ENCODE measurements around the gene GPR137B.

Gene GPR137B

DNA sequence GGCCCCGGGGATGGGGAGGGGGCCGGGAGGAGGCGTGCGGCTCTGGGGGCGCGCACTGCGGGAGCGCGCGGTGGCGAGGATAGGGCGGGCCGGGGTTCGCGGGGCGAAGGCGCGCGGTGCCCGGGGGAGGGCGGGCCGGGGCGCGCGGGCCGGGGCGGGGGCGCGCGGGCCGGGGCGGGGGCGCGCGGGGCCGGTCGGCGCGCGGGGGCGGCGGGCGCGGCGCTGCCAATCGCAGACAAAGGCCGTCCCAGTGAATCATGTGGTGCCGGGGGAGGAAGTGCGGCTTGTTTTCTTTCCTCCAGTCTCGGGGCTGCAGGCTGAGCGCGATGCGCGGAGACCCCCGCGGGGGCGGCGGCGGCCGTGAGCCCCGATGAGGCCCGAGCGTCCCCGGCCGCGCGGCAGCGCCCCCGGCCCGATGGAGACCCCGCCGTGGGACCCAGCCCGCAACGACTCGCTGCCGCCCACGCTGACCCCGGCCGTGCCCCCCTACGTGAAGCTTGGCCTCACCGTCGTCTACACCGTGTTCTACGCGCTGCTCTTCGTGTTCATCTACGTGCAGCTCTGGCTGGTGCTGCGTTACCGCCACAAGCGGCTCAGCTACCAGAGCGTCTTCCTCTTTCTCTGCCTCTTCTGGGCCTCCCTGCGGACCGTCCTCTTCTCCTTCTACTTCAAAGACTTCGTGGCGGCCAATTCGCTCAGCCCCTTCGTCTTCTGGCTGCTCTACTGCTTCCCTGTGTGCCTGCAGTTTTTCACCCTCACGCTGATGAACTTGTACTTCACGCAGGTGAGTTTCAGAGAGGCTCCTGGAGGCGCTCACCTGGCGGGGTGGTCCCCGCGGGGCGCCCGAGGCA is at the start of gene GPR137B:
GPR137B (plus strand) TSS at position 287 of the 851 bp plus-strand sequence; CDS start at position 371, 84 bp downstream.
- peak; percentile 55 for DNase-seq

- DNase-seq = no peak
These were observed 49.4 kb upstream of the GPR137B start for GRCh38 chr1:236092899-236093298.

DNA sequence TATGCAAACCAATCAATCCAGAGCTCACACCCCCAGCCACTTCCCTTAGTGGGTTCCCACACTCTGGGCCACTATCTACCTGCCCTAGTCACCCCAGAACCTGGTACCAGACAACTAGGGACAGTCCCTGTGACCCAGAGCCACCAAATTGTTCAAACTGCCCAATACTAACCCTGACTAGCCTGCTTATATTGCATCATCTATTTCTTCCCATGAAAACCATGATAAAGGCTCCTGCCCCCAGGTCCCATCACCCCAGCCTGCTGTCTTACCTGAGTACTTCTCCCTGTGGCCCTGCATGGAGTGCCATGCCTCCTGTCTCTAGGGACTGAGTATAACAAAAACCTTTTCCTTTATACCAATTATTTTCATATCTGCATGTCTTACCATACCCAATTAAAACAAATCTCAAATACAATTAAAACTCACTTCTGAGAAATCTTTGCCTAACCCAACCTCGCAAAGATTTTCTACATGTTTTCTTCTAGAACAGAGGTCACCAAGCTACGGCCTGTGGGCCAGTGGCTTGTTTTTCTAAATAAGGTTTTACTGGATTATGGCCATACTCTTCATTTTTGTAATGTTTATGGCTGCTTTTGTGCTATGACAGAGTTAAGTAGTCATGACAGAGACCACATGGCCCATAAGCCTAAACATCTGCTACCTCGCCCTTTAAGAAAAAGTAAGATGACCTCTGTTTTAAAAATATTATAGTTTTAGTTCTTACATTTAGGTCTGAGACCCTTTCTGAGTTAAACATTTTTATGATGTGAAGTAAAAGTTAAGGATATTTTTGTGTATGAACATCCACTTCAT is 46.4 kb upstream of the GPR137B start:
- DNase-seq = no peak

DNA sequence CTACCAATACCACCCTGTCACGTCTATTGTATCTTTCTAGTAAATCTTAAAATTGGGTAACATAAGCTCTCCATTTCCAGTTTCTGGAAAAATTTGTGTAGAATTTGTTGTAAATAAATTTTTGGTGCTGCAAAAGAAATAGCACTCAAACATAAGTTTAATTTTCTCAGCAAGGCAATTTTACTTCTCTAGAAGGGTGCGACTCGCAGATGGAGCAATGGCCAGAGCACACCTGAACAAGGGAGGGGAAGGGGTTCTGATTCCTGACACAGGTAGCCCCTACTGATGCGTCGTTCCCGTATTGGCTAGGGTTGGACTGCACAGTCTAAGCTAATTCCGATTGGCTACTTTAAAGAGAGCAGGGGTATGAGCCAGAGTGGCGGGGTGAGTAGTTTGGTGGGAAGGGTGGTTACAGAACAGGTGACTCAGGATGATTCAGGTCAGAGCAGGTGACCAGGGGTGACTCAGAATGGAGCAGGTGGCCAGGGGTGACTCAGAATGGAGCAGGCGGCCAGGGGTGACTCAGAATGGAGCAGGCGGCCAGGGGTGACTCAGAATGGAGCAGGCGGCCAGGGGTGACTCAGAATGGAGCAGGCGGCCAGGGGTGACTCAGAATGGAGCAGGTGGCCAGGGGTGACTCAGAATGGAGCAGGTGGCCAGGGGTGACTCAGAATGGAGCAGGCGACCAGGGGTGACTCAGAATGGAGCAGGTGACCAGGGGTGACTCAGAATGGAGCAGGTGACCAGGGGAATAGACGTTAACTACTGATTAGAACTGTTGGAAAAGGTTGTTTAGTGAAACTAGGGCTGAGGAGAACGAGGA is 45.5 kb upstream of the GPR137B start:
- peak; percentile 86 for DNase-seq

DNA sequence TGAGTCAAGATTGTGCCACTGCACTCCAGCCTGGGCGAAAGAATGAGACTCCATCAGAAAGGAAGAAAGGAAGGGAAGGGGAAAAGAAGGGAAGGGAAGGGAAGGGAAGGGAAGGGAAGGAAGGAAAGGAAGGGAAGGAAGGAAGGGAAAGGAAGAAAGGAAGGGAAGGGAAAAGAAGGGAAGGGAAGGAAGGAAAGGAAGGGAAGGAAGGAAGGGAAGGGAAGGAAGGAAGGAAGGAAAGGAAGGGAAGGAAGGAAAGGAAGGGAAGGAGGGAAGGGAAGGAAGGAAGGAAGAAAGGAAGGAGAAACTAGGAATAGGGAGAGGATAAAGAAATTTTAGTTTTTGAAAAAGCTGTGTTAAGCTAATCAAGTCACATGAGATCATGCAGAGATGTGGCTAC is 44.1 kb upstream of the GPR137B start:
- no peak for DNase-seq

GRCh38 chr1:236099355-236099974 is 42.9 kb upstream of the GPR137B start:
- DNase-seq = no peak

- DNase-seq = no peak
These were observed 41.5 kb upstream of the GPR137B start for GRCh38 chr1:236100799-236101198.

DNA sequence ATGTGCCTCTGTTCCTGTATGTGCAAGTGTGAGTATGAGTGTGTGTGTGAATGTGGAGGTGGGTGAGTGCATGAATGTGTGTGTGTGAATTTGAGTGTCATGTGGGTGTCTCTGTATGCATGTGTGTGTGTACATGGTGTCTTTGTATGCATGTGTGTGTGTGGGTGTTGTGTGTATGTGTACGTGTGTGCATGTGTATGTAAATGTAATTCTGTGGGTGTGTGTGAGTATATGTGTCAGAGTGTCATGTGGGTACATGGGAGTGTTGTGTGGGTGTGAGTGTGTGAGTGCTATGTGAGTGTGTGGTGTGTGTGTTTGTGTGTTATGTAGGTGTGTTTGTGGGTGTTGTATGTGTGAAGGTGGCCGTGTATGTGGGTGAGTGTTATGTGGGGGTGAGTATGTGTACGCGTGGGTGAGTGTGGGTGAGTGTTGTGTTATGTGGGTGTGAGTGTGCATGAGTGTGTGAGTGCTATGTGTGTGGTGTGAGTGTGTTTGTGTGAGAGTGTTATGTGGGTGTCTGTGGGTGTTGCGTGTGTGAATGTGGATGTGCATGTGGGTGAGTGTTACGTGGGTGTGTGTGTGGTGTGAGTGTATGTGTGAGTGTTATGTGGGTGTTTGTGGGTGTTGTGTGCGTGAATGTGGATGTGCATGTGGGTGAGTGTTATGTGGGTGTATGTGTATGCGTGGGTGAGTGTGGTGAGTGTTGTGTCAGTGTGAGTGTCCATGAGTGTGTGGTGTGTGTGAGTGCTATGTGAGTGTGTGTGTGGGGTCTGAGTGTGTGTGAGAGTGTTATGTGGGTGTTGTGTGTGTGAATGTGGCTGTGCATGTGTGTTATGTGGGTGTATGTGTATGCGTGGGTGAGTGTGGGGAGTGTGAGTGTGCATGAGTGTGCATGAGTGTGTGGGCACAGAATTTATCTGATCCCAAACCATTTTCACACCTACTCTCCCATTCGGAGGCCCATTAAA is 40.8 kb upstream of the GPR137B start:
- no peak for DNase-seq

- no peak for DNase-seq
These were observed 39.7 kb upstream of the GPR137B start for GRCh38 chr1:236102611-236103010.

DNA sequence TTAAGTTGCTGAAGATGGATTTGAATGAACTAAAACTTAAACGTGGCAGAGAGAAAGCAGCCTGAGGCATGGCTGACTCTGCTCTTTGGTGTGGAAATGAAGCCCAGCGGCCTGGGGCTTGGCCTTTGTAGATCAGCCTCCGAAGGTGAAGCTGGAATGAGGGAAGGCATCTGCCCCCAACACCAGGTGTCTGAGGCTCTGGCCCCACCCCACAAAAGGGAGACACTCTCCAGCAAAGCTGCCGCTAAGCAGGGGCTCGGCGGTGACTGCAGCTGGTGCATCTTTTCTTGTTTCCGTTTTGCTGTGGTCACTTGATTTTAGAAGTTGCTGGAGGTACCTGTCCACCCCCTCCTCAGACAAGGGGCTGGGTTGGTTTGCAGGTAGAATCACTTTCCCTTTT is 39.3 kb upstream of the GPR137B start:
- DNase-seq = peak; percentile 65

DNA sequence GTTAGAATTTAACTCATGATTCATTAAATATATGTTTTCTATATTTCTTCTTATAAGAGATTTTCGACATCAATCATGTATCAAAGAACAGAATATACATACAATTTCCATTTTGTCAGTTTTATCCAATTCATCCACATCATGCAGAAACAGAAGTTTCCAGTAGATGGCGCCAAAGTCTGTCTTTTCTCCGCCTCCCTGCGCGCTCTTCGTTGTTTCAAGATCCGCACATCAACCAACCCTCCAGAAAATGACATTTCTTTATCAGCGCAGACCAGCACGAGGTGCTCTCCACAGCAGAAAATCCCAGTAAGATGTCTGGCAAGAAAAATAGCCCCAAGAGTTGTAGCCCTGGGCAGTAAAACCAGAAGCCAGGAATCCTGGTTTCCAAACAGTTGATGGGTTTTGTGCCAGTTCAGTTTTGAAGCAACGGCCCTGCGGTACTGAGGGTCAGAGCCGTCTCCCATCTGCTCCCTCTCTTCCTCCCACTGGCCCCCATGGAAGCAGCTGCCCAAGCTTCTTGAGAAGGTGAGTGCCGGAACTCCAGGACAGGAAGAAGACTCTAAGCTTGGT is 38.6 kb upstream of the GPR137B start:
- DNase-seq = peak; percentile 76

DNA sequence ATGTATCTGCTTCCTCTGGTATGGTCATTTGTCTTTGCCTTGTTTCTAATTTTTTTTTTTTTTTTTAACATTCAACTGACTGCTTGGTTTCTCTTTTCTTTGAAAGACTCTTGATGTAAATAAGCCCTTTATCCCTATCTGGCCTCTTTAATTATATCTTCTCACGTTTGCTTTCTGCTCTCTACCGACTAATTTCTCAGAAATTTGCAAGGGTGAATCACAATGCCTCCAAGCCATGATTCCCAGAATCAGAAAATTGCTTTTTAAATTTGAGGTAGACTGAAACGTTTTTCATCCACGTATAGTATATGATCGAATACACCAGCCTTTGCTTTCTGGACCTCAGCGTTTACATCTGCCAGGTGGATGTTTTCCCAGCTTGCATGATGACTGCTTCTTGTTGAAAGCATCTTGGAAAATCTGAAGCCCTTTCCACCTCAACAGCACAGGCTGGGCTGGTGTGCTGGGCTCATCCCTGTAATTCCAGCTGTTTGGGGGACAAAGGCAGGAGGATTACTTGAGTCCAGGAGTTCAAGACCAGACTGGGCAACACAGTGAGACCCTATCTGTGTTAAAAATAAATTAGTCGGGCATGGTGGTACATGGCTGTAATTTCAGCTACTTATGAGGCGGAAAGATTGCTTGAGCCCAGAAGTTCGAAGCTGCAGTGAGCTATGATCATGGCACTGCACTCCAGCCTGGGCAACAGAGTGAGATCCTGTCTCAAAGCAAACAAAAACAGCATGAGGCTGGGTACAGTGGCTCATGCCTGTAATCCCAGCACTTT is 35.0 kb upstream of the GPR137B start:
- DNase-seq = no peak

DNA sequence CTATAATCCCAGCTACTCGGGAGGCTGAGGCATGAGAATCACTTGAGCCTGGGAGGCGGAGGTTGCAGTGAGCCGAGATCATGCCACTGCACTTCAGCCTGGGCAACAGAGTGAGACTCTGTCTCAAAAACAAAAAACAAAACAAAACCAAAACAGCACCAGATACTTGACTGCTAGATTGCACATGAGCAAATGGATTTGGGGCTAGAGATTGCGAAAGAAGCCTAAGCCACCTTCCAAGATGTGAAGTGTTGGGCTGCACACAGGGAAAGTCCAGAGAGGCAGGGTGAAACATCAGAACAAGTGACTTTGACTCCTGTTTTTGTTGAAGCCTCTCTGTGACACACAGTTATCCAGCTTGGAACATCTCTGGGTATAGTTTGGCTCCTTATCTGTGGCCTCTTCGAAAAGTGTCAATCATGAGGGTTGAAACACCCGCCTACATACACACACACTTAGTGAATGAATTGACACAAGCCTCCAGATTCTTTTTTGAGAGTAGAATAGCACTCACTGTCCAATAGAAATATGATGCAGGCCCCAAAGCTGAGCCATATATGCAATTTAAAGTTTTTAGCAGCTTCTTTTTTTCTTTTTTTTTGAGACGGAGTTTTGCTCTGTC is 34.2 kb upstream of the GPR137B start:
- DNase-seq = no peak

GRCh38 chr1:236110137-236110536 is 32.2 kb upstream of the GPR137B start:
- no peak for DNase-seq

DNA sequence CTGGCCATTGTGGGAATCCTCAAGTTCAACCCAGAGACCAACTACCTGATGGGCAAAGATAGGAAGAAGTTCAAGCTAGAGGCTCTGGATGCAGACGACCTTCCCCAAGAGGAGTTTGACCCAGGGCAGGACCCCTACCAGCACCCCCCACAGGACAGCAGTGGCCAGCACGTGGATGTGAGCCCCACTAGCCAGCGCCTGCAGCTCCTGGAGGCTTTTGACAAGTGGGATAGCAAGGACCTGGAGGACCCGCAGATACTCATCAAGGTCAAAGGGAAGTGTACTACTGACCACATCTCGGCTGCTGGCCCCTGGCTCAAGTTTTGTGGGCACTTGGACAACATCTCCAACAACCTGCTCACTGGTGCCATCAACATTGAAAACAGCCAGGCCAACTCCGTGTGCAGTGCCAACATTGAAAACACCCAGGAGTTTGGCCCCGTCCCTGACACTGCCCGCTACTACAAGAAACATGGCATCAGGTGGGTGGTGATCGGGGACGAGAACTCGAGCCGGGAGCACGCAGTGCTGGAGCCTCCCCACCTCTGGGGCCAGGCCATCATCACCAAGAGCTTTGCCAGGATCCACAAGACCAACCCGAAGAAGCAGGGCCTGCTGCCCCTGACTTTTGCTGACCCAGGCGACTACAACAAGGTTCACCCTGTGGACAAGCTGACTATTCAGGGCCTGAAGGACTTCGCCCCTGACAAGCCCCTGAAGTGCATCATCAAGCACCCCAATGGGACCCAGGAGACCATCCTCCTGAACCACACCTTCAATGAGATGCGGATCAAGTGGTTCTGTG is 30.6 kb upstream of the GPR137B start:
- no peak for DNase-seq

- no peak for DNase-seq
These were observed 30.1 kb upstream of the GPR137B start for GRCh38 chr1:236112332-236112627.

DNA sequence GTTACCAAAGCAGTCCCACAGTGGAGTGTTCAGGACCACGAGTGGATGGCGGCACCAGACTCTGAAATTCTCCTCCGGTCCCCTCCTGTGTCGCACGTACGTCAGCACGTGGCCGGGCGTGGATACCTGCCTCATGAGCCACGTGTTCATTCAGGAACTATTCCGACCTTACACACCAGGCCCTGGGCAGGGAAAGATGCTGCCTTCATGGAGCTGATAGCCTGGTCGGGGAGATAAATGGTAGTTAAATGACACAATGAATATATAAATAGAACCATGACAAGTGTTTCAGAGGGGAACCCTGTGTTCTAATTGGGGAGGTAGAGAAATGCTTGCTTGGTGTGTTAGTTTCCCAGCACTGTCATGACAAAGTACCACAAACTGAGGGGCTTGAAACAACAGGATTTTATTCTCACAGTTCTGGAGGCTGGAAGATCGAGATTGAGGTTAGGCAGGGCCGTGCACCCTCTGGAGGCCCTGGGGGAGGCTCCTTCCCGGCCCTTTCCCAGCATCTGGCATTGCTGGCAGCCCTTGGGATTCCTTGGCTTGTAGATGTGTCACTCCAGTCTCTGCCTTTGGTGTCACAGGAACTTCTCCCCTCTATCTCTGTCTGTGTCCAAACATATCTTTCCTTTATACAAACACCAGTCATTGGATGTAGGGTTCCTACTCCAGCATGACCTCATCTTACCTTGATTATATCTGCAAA is 28.9 kb upstream of the GPR137B start:
- no peak for DNase-seq

DNA sequence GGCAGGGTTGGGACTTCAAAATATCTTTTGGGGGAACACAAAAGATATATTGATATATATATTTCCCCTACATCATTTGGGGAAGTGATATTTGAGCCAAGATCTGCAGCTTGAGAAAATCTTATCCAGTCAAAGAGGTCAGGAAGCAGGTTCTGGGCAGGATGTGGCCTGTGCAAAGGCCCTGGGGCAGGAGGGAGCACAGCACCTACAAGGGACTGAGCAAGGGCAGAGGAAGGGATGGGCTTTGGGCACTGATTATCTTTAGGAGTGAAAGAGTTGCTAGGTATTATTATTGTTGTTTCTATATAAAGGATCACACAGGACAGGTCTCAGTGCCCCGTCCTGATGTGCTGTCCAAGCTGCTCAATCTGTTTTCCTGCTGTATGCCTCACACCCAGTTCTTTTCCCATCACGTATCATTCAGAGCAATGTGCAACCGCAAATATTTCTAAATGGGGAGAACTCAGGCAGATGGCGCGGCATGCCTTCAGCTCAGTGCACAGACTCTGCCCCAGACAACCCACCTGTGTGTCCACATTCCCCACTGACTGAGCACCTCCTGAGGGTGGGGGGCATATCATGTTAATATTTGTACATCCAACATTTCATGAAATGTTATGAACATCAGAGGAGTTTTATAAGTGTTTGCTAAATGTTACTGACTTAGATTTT is 28.1 kb upstream of the GPR137B start:
- no peak for DNase-seq

Data from RPMI8226 (cell line).